HCT116 (cell line): Measurements from ENCODE around the gene NCBP2. TPM values are rescaled to one million over a fixed set of nuclear protein-coding genes. Genes with fewer than 3 reads are reported as not detected.

Source experiments
- ATAC-seq: fragments of 200-7000 bp; cut with Tn5 transposase; 2 replicates; pipeline ENCODE4 v1.9.1; 2020; ENCODE audit warnings: mild to moderate bottlenecking, moderate library complexity
- BruUV-seq: library from RNA; stranded (reverse); fragments of 400-500 nt; replicated peaks from 2 replicates; lab custom pipeline; 2021; lab: Mats Ljungman, UMichigan
- CTCF ChIA-PET: fragments of 300-600 bp; sonication (Branson Sonifier 250); formaldehyde crosslinking; loops from one replicate; lab custom pipeline; 2021; ENCODE audit warnings: antibody characterized with exemption; lab: Charles Lee
- POLR2A ChIA-PET: fragments of 300-600, 350-600 bp; sonication (Branson Sonifier 250); formaldehyde crosslinking; loops from one replicate; lab custom pipeline; 2021; ENCODE audit warnings: antibody characterized with exemption; lab: Charles Lee
- RAD21 ChIA-PET, 2 experiments: fragments of 300-600 bp; sonication (Branson Sonifier 250); formaldehyde crosslinking; loops; one replicate each; lab custom pipeline; 2023; ENCODE audit warnings: low total read pairs in 2 of 2; ENCODE audit not compliant: uncharacterized antibody in 2 of 2, unreplicated experiment in 2 of 2, low non-redundant PET in 1 of 2; lab: Charles Lee
- DNase-seq: peaks from one replicate; pipeline ENCODE4 v3.0.0-alpha.2; 2010; ENCODE audit warnings: low read depth, low spot score
- H2AFZ ChIP-seq: fragments of 200-600 bp; shearing (Covaris generic), sonication (generic); 2 replicates; pipeline ENCODE4 v1.6.1; 2017; ENCODE audit warnings: low read depth, mixed run types, mixed read lengths, antibody characterized with exemption, low read length; ENCODE audit not compliant: poor library complexity, severe bottlenecking
- H3K27ac ChIP-seq: 2 replicates; pipeline ENCODE4 v1.5.1; 2012; ENCODE audit warnings: low read depth, low read length
- H3K27me3 ChIP-seq: fragments of 200-600 bp; sonication (generic); 2 replicates; pipeline ENCODE4 v1.6.1; 2016; ENCODE audit warnings: mixed run types, low read length, mixed read lengths; ENCODE audit not compliant: insufficient read depth
- H3K36me3 ChIP-seq, 2 experiments: fragments of 200-500 bp in 1 of 2; fragments of 200-600 bp in 1 of 2; sonication (Bioruptor generic) in 1 of 2; sonication (generic) in 1 of 2; 2 replicates each; pipeline versions ENCODE4 v1.5.1 to v1.6.1; 2014 to 2016; ENCODE audit warnings: low read length in 2 of 2, inconsistent platforms in 1 of 2, mixed read lengths in 1 of 2, mixed run types in 1 of 2; ENCODE audit not compliant: insufficient read depth in 2 of 2, control insufficient read depth in 1 of 2
- H3K4me1 ChIP-seq, 2 experiments: fragments of 200-600 bp in 1 of 2; sonication (generic) in 1 of 2; 2 replicates each; pipeline versions ENCODE4 v1.5.1 to v1.6.1; 2012 to 2017; ENCODE audit warnings: low read length in 2 of 2, inconsistent platforms in 1 of 2, mild to moderate bottlenecking in 1 of 2, mixed read lengths in 1 of 2, mixed run types in 1 of 2, moderate library complexity in 1 of 2; ENCODE audit not compliant: insufficient read depth in 2 of 2, control insufficient read depth in 1 of 2
- H3K4me2 ChIP-seq: fragments of 200-600 bp; sonication (generic); 2 replicates; pipeline ENCODE4 v1.6.1; 2017; ENCODE audit warnings: mixed run types, low read length, mixed read lengths
- H3K4me3 ChIP-seq, 2 experiments: fragments of 200-600 bp in 1 of 2; sonication (generic) in 1 of 2; replicated peaks in 1 of 2; 2 replicates each; pipeline ENCODE4 v1.5.1; 2011 to 2016; ENCODE audit warnings: low read length in 2 of 2, control low read depth in 1 of 2, low read depth in 1 of 2, mild to moderate bottlenecking in 1 of 2, mixed read lengths in 1 of 2, mixed run types in 1 of 2
- H3K79me2 ChIP-seq: fragments of 200-600 bp; sonication (generic); 2 replicates; pipeline ENCODE4 v1.6.1; 2017; ENCODE audit warnings: mild to moderate bottlenecking, mixed run types, low read length, moderate library complexity, mixed read lengths; ENCODE audit not compliant: insufficient read depth
- H3K9ac ChIP-seq: fragments of 200-600 bp; sonication (generic); 2 replicates; pipeline ENCODE4 v1.6.1; 2016; ENCODE audit warnings: low read length, mixed read lengths
- H3K9me2 ChIP-seq: fragments of 200-600 bp; sonication (generic), shearing (Covaris generic); 2 replicates; pipeline ENCODE4 v1.6.1; 2017; ENCODE audit warnings: mixed run types, mild to moderate bottlenecking, moderate library complexity; ENCODE audit not compliant: insufficient read depth
- H3K9me3 ChIP-seq, 2 experiments: fragments of 200-500 bp in 1 of 2; fragments of 200-600 bp in 1 of 2; sonication (Bioruptor generic) in 1 of 2; sonication (generic) in 1 of 2; 2 replicates each; pipeline ENCODE4 v1.6.1; 2014 to 2017; ENCODE audit warnings: low read length in 2 of 2, mixed read lengths in 2 of 2, inconsistent platforms in 1 of 2, low read depth in 1 of 2, mild to moderate bottlenecking in 1 of 2, mixed run types in 1 of 2, moderate library complexity in 1 of 2; ENCODE audit not compliant: control insufficient read depth in 1 of 2, insufficient read depth in 1 of 2
- H4K20me1 ChIP-seq: fragments of 200-600 bp; sonication (generic), shearing (Covaris generic); 2 replicates; pipeline ENCODE4 v1.6.1; 2017; ENCODE audit warnings: mixed run types, mild to moderate bottlenecking, moderate library complexity; ENCODE audit not compliant: insufficient read depth
- ATF3 ChIP-seq: IDR thresholded peaks from 2 replicates; pipeline ENCODE4 v1.6.1; 2012
- CTCF ChIP-seq, 3 experiments: fragments of 200-600 bp in 1 of 3; sonication (generic) in 1 of 3; IDR thresholded peaks in 2 of 3; conservative IDR thresholded peaks in 1 of 3; 2 replicates each; pipeline ENCODE4 v1.5.1; 2012 to 2017; ENCODE audit warnings: low read depth in 2 of 3, low read length in 2 of 3, antibody characterized with exemption in 1 of 3, borderline replicate concordance in 1 of 3, control low read depth in 1 of 3, mild to moderate bottlenecking in 1 of 3, mixed read lengths in 1 of 3, mixed run types in 1 of 3, moderate library complexity in 1 of 3; ENCODE audit not compliant: insufficient read depth in 1 of 3
- EZH2 ChIP-seq: fragments of 200-600 bp; sonication (generic); IDR thresholded peaks from 2 replicates; pipeline ENCODE4 v1.6.1; 2017; ENCODE audit warnings: antibody characterized with exemption, mixed run types
- EZH2phosphoT487 ChIP-seq: fragments of 200-600 bp; IDR thresholded peaks from 2 replicates; pipeline ENCODE4 v1.6.1; 2018; ENCODE audit warnings: antibody characterized with exemption, borderline replicate concordance
- FOSL1 ChIP-seq: IDR thresholded peaks from 2 replicates; pipeline ENCODE4 v1.6.1; 2012; ENCODE audit warnings: low read depth
- POLR2A ChIP-seq: IDR thresholded peaks from 2 replicates; pipeline ENCODE4 v1.7.0; 2011; ENCODE audit warnings: borderline replicate concordance; ENCODE audit not compliant: insufficient read depth, insufficient read length; ENCODE audit errors: extremely low read depth
- RAD21 ChIP-seq: IDR thresholded peaks from 2 replicates; pipeline ENCODE4 v1.6.1; 2012; ENCODE audit warnings: low read depth, mild to moderate bottlenecking
- SIN3A ChIP-seq: IDR thresholded peaks from 2 replicates; pipeline ENCODE4 v1.6.1; 2012; ENCODE audit warnings: low read depth
- TCF7L2 ChIP-seq: IDR thresholded peaks from 2 replicates; pipeline ENCODE4 v1.7.0; 2011; ENCODE audit warnings: borderline replicate concordance, inconsistent platforms; ENCODE audit not compliant: insufficient read depth, insufficient read length; ENCODE audit errors: extremely low read depth
- YY1 ChIP-seq: IDR thresholded peaks from 2 replicates; pipeline ENCODE4 v1.6.1; 2011; ENCODE audit warnings: low read length, low read depth, moderate library complexity, mild to moderate bottlenecking; ENCODE audit not compliant: insufficient replicate concordance; ENCODE audit errors: extremely low read depth
- ZBTB33 ChIP-seq: IDR thresholded peaks from 2 replicates; pipeline ENCODE4 v1.6.1; 2011; ENCODE audit warnings: mild to moderate bottlenecking, low read length, moderate library complexity; ENCODE audit not compliant: insufficient replicate concordance; ENCODE audit errors: extremely low read depth
- ZFX ChIP-seq: fragments of 450-650 bp; IDR thresholded peaks from 2 replicates; pipeline ENCODE4 v1.6.1; 2017
- ZNF274 ChIP-seq: fragments of 200-500 bp; sonication (Bioruptor generic); IDR thresholded peaks from 2 replicates; pipeline ENCODE4 v1.6.1; 2014; ENCODE audit warnings: mild to moderate bottlenecking, low read depth, low read length, inconsistent platforms
- intact Hi-C: fragments of 100-400 bp; cut with micrococcal nuclease; formaldehyde crosslinking; loops from 2 replicates; pipeline ENCODE4 v1.10.0; 2022
- total RNA-seq: library from RNA; stranded (reverse); gene quantifications from one replicate; pipeline ENCODE4 v1.2.1, GENCODE V29; 2021; ENCODE audit not compliant: unreplicated experiment

The NCBP2 gene
- total RNA-seq, 1 experiment from 2014 or later: 82.4 TPM

GRCh38 chr3:196949285-196949619 is 6.9 kb upstream of the NCBP2 start:
- RAD21 ChIA-PET: no interaction called here
- Histone ChIP-seq H2AFZ (no peak overlapping the region), H3K4me2 (no peak overlapping the region), H3K27ac (no peak overlapping the region), H3K9me2 (no peaks in the 10 kb centered on the region), H3K79me2 (peaks cover 3% of the 10 kb centered on the region; the same call in 1 of the 2 replicates), H3K36me3 (no peaks in the 10 kb centered on the region), H3K9ac (no peak overlapping the region), H3K4me3 (no peak overlapping the region), H4K20me1 (no peaks in the 10 kb centered on the region), H3K27me3 (no peaks in the 10 kb centered on the region), H3K4me1 (no peaks in the 10 kb centered on the region), H3K9me3 (no peaks in the 10 kb centered on the region)
- no TSS peak for BruUV-seq
- no peak for TF ChIP-seq POLR2A
- no peak for TF ChIP-seq EZH2phosphoT487
- DNase-seq (no peak), ATAC-seq (no peak)
- POLR2A ChIA-PET: no interaction called here
- intact Hi-C loops: no loop called here
- CTCF ChIA-PET: no interaction called here

GRCh38 chr3:196948442-196949284 is 6.3 kb upstream of the NCBP2 start:
- no TSS peak for BruUV-seq
- DNase-seq (no peak), ATAC-seq (peak; percentile 46; the same call in 1 of the 2 replicates)
- Histone ChIP-seq H3K9ac (no peak overlapping the region), H3K27me3 (no peaks in the 10 kb centered on the region), H3K9me2 (no peaks in the 10 kb centered on the region), H3K4me3 (no peak overlapping the region), H3K4me1 (peaks cover 2 to 3% of the 10 kb centered on the region in 2 experiments; a peak in 2 of 4 replicates), H3K27ac (no peak overlapping the region), H3K36me3 (no peaks in the 10 kb centered on the region), H3K79me2 (peaks cover 9% of the 10 kb centered on the region), H2AFZ (no peak overlapping the region), H4K20me1 (no peaks in the 10 kb centered on the region), H3K4me2 (no peak overlapping the region), H3K9me3 (no peaks in the 10 kb centered on the region)
- intact Hi-C loops: no loop called here
- ChIA-PET CTCF (no interaction called here), POLR2A (no interaction called here), RAD21 (no interaction called here)
- TF ChIP-seq EZH2 (no peak), TCF7L2 (no peak), ZBTB33 (no peak), CTCF (IDR thresholded peaks at IDR 0.05 in 2 of 3, conservative IDR thresholded peaks at IDR 0.05 in 1 of 3; ENCODE audit: borderline replicate concordance in 1 of 3, insufficient read depth in 1 of 3, low read depth in 2 of 3, low read length in 2 of 3) (no peak), EZH2phosphoT487 (no peak), SIN3A (no peak), ZFX (no peak), YY1 (no peak), FOSL1 (no peak), ZNF274 (no peak), RAD21 (no peak), ATF3 (no peak), POLR2A (no peak)
